ENCODE data around the gene RUFY3. TPM values are rescaled to one million over a fixed set of nuclear protein-coding genes. Genes with fewer than 3 reads are reported as not detected.

RUFY3 gene
- total and polyA plus RNA-seq, 4 donors: 17.2 to 122 (median 43.2) TPM

GRCh38 chr4:70709611-70710205 lies 12.1 kb upstream of the RUFY3 start:
- no peak overlapping the region for H3K4me3 ChIP-seq
- ATAC-seq (ENCODE audit: insufficient read depth, low FRiP score) (no peak), DNase-seq (peak in 2 of 3 donors; percentile 35 to 50)
- no peaks in the 10 kb centered on the region for H3K36me3 ChIP-seq (ENCODE audit: control insufficient read depth in 4 of 4, insufficient read depth in 4 of 4, low read length in 4 of 4)
- 66 to 86% methylated on average over 7 of the region's 7 CpGs for WGBS, 2 donors
- H3K4me1 ChIP-seq (ENCODE audit: control insufficient read depth in 5 of 5, insufficient read depth in 5 of 5, low read length in 5 of 5): peaks cover 0 to 11% (median 9%) of the 10 kb centered on the region in 5 donors
- no peaks in the 10 kb centered on the region for H3K9me3 ChIP-seq (ENCODE audit: control insufficient read depth in 4 of 4, insufficient read depth in 3 of 4, low read length in 3 of 4)
- H3K27ac ChIP-seq (ENCODE audit: low read depth in 1 of 2, low read length in 1 of 2): peak overlapping the region in 1 of 2 donors; percentile 1
- H3K27me3 ChIP-seq (ENCODE audit: control insufficient read depth in 3 of 3, insufficient read depth in 3 of 3, low read length in 2 of 3): no peaks in the 10 kb centered on the region
- H3K9ac ChIP-seq (ENCODE audit: insufficient read depth in 1 of 2, low read length in 2 of 2): no peak overlapping the region
- TF ChIP-seq CTCF (IDR thresholded peaks at IDR 0.05; ENCODE audit: control extremely low read depth, extremely low read depth): no peak

- Histone ChIP-seq H3K36me3 (ENCODE audit: control insufficient read depth in 4 of 4, insufficient read depth in 4 of 4, low read length in 4 of 4) (no peaks in the 10 kb centered on the region), H3K9ac (ENCODE audit: insufficient read depth in 1 of 2, low read length in 2 of 2) (no peak overlapping the region), H3K27me3 (ENCODE audit: control insufficient read depth in 3 of 3, insufficient read depth in 3 of 3, low read length in 2 of 3) (no peaks in the 10 kb centered on the region), H3K4me1 (ENCODE audit: control insufficient read depth in 5 of 5, insufficient read depth in 5 of 5, low read length in 5 of 5) (peaks cover 0 to 7% (median 4%) of the 10 kb centered on the region in 5 donors), H3K4me3 (no peak overlapping the region), H3K9me3 (ENCODE audit: control insufficient read depth in 4 of 4, insufficient read depth in 3 of 4, low read length in 3 of 4) (no peaks in the 10 kb centered on the region), H3K27ac (ENCODE audit: low read depth in 1 of 2, low read length in 1 of 2) (no peak overlapping the region)
- no peak for ATAC-seq (ENCODE audit: insufficient read depth, low FRiP score)
- TF ChIP-seq CTCF (IDR thresholded peaks at IDR 0.05; ENCODE audit: control extremely low read depth, extremely low read depth): no peak
- DNase-seq: no peak
- WGBS, 2 donors: 55 to 63% methylated on average over 3 of the region's 3 CpGs
Observed at GRCh38 chr4:70711599-70711998, 10.2 kb upstream of the RUFY3 start.

- no peaks in the 10 kb centered on the region for H3K9me3 ChIP-seq (ENCODE audit: control insufficient read depth in 4 of 4, insufficient read depth in 3 of 4, low read length in 3 of 4)
- no peaks in the 10 kb centered on the region for H3K27me3 ChIP-seq (ENCODE audit: control insufficient read depth in 3 of 3, insufficient read depth in 3 of 3, low read length in 2 of 3)
- WGBS, 2 donors: 68 to 84% methylated on average over 3 of the region's 3 CpGs
- H3K9ac ChIP-seq (ENCODE audit: insufficient read depth in 1 of 2, low read length in 2 of 2): no peak overlapping the region
- no peaks in the 10 kb centered on the region for H3K36me3 ChIP-seq (ENCODE audit: control insufficient read depth in 4 of 4, insufficient read depth in 4 of 4, low read length in 4 of 4)
- DNase-seq (peak in 1 of 3 donors; percentile 46), ATAC-seq (ENCODE audit: insufficient read depth, low FRiP score) (no peak)
- H3K27ac ChIP-seq (ENCODE audit: low read depth in 1 of 2, low read length in 1 of 2): no peak overlapping the region
- H3K4me1 ChIP-seq (ENCODE audit: control insufficient read depth in 5 of 5, insufficient read depth in 5 of 5, low read length in 5 of 5): peaks cover 0 to 6% (median 0%) of the 10 kb centered on the region in 5 donors
- TF ChIP-seq CTCF (IDR thresholded peaks at IDR 0.05; ENCODE audit: control extremely low read depth, extremely low read depth): no peak
- no peak overlapping the region for H3K4me3 ChIP-seq
Observed at GRCh38 chr4:70712150-70712549, 9.6 kb upstream of the RUFY3 start.

Measured in lung (tissue), 12 donors.